HS-27A (cell line): ENCODE measurements around the gene IFT88.

Experiments
- DNase-seq: peaks from one replicate; pipeline ENCODE4 v3.0.0-alpha.2; 2012; ENCODE audit warnings: low read depth, missing footprints

Gene IFT88

DNA sequence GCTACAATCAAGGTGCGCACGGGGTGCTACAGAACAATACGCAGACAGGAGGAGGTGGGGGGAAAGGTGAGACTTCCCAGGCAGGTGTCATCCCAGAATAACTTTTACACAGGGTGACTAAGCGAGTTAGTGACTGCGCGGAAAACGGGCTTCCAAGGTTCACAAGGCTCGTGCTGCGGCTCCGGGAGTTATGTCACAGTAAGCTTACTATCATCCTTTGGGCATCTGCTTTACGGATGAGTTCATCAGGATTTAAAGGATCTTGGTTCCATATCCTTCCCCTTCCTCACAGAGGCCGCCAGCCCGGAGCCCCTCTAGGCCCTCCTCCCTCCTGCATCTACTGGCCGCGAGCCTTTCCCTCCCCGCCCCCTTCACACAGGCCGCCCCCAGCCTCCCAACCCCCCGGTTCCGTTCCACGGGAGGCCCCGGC lies 474 bp upstream of the IFT88 start:
- DNase-seq = peak; percentile 12

GRCh38 chr13:20567881-20568528 lies 1.0 kb downstream of the IFT88 start:
- DNase-seq = no peak

DNA sequence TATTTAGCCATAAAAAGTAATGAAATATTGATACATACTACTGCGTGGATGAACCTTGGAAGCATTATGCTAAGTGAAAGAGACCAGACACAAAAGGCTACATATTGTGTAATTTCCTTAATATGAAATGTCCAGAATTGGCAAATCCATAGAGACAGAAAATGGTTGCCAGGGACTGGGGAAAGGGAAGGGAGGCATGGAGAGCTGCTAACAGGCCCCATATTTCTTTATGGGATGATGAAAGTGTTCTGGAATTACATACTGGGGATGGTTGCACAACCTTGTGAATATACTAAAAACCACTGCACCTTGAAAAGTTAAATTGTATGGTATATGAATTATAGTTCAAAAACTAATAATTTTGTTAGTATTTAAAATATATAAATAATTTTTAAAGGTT lies 3.6 kb downstream of the IFT88 start:
- no peak for DNase-seq

- no peak for DNase-seq
Measured at GRCh38 chr13:20571676-20572075, 4.7 kb downstream of the IFT88 start.

GRCh38 chr13:20573186-20573585 lies 6.2 kb downstream of the IFT88 start:
- DNase-seq = no peak

DNA sequence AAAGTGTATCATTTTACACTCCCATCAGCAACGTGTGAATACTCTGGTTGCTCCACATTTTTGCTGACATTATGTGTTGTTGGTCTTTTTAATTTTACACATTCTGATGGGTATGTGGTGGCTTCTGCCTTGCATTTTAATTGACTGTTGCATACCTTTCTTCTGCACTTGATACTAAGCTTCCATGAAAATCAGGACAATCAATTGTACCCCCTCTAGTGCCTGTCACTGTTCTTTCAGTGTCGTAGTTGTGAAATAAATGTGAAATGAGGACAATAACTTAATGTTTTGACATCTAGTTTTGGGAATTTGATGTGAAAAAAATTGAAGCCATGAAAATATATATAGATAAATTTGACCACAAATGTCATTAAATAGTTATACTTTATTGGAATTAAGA lies 6.7 kb downstream of the IFT88 start:
- no peak for DNase-seq

GRCh38 chr13:20579191-20579590 lies 12.2 kb downstream of the IFT88 start:
- no peak for DNase-seq

- DNase-seq = no peak
Measured at GRCh38 chr13:20580257-20580656, 13.3 kb downstream of the IFT88 start.

DNA sequence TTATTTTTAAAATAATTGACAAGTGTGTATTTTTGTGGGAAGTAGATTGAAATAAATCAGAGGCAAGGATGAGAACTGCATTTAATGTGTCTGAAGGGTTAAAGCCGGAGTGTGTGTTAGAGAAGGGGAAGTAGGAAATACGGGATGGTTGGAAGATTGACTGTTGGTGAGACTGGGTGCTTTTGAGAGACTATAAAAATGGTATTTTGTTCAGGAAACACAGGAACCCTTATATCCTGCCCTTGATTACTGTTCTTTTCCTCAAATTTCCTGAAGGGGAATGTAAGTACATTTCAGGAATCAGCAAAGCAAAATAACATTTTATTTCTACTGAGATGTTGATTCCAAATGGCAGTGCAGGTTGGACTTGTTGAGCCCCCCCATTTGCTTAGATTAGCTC lies 15.1 kb downstream of the IFT88 start:
- DNase-seq = no peak

- no peak for DNase-seq
Measured at GRCh38 chr13:20583803-20584293, 16.9 kb downstream of the IFT88 start.

DNA sequence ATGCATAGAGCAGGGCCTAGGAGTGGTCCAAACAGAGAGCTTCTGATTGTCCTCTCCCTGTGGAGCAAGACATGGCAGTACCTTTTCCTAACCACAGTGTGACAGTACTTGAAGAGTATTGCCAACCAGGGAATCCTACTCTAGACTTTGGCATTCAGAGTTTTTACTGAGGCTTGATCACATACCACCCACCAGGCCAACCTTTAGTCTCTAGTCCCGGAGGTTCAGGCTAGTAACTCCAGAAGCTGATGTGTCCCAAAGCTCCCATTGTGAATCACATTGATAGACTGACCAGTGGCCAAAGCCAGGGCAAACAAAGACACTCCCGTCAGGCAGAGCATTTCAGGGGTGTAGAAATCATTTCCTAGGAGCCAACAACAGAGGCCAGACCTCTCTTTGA lies 18.4 kb downstream of the IFT88 start:
- DNase-seq = no peak

DNA sequence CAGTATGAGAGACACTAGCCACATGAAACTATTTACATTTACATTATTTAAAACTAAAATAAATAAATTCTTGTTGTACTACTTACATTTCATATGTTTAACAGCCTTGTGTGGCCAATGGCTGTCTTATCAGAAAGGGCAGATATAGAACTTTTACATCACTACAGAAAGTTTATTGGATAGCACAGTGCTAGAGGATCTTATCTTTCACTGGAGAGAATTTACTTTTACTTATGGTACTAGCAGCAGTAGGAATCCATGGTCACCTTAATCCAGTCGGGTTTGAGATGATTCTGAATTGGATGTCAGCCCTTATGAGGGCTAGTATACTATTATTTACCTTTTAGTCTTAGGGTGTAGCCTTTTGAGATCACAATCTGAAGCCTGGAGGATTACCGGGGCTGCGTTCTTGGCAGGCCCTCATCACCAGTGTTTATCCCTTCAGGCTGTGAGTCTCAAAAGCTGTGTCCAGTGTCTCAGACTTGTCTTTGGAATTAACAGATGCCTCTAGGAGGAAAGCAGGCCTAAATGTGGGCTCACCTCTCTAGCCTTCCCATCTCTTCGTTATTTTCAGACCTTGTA lies 21.7 kb downstream of the IFT88 start:
- DNase-seq = no peak

- DNase-seq = no peak
Measured at GRCh38 chr13:20590561-20590960, 23.6 kb downstream of the IFT88 start.

DNA sequence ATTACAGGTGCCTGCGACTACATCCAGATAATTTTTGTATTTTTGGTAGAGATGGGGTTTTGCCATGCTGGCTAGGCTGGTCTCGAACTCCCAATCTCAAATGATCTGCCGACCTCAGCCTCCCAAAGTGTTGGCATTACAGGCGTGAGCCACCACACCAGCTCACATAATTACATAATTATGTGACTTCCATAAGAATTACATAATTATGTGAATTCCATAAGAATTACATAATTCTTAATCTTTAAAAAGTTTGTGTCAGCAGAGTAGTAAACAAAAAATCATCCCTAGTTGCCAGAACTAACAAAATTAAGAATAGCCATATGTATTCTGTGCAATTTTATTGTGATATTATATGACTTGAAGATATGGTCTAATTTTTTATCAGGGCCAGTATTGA lies 25.6 kb downstream of the IFT88 start:
- no peak for DNase-seq

DNA sequence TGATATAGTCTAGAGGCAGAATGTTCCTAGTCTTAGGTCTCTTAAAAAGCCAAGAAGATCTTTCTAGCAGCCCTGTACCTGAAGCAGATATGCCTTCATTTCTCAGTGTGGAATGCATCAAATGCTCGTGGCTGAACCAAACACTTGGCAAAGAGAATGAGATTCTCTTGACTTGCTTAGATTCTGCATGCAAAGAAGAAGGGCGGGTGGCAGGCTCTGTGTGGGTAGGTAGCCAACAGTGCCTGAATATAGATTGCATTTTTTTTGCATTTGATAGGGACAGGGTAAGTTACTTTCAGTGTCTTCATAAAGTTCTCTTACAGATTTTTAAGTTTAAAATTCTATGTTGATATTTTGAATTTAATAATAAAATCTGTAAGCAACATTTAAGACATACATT lies 27.3 kb downstream of the IFT88 start:
- DNase-seq = no peak

- DNase-seq = no peak
Measured at GRCh38 chr13:20607015-20607414, 40.1 kb downstream of the IFT88 start.

- DNase-seq = no peak
Measured at GRCh38 chr13:20608438-20609020, 41.6 kb downstream of the IFT88 start.

- no peak for DNase-seq
Measured at GRCh38 chr13:20609145-20609544, 42.2 kb downstream of the IFT88 start.

- no peak for DNase-seq
Measured at GRCh38 chr13:20610006-20610405, 43.0 kb downstream of the IFT88 start.

DNA sequence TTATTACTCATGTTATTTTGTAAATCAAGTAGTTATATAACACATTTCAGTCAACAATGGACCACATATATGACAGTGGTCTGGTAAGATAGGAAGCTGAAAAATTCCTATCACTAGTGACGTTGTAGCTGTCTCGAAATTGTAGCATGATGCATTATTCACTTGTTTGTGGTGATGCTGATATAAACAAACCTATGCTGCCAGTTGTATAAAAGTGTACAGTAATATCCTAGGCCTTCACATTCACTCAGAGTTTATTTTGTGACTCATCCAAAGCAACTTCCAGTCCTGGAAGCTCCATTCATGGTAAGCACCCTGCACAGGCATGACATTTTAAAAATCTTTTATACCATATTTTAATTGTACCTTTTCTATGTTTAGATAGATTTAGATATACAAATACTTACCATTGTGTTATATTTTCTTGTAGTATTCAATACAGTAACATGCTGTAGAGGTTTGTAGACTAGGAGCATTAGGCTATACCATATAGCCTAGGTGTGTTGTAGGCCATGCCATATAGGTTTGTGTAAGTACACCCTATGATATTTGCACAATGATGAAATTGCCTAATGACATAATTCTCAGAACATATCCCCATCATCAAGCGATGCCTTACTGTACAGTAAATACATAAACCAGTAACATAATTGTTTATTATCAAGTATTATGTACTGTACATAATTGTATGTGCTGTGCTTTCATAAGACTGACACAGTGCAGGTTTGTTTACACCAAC lies 49.3 kb downstream of the IFT88 start:
- peak; percentile 17 for DNase-seq

- no peak for DNase-seq
Measured at GRCh38 chr13:20623000-20623399, 56.0 kb downstream of the IFT88 start.

- DNase-seq = no peak
Measured at GRCh38 chr13:20624213-20624612, 57.3 kb downstream of the IFT88 start.

DNA sequence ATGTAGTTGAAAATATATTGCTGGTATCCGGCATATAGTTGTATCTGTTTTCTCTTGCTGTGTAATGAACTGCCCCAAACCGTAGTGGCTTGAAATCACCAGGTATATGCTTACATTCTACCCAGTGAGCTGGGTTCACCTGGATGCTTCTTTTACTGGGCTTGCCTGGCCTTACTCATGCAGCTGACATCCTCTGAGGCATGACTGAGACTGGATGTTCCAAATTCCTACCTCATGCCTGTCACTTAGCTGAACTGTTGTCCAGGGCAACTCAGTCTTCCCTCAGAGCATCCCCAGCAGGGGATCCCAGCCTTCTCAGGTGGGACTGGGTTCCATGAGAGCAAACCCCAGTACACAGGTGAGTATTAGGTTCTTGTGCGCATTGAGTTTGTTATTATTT lies 66.8 kb downstream of the IFT88 start:
- DNase-seq = no peak
